Fibroblast of villous mesenchyme (primary cell): ENCODE data around the gene CCNDBP1. TPM values are rescaled to one million over a fixed set of nuclear protein-coding genes. Genes with fewer than 3 reads are reported as not detected.
"Not testable (repeated sequence)": the region's sequence is repeated elsewhere in the genome, so short reads cannot be mapped to it uniquely, and the experiment has no call there.

Experiments
- DNase-seq: peaks from one replicate; pipeline ENCODE4 v3.0.0-alpha.2; 2010; ENCODE audit warnings: low read depth
- H3K4me3 ChIP-seq: 2 replicates; pipeline ENCODE4 v1.5.1; 2011; ENCODE audit warnings: low read depth, mild to moderate bottlenecking, low read length
- total RNA-seq: library from RNA; depleted of rRNA; stranded (reverse); fragments of >200 nt; gene quantifications from 2 replicates; pipeline ENCODE4 v1.2.3, GENCODE V29; 2012
- TF ChIP-seq, protein P1 (sequence below): IDR thresholded peaks from 2 replicates; pipeline ENCODE4 v1.5.1; 2012; ENCODE audit warnings: low read depth, mild to moderate bottlenecking, low read length; ENCODE audit not compliant: insufficient read depth

Gene CCNDBP1
- total RNA-seq, 1 donor: 67.8 TPM

DNA sequence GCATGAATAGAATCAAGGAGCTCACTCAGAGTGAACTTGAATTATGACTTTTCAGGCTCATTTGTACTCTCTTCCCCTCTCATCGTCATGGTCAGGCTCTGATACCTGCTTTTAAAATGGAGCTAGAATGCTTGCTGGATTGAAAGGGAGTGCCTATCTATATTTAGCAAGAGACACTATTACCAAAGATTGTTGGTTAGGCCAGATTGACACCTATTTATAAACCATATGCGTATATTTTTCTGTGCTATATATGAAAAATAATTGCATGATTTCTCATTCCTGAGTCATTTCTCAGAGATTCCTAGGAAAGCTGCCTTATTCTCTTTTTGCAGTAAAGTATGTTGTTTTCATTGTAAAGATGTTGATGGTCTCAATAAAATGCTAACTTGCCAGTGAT, 9.6 kb downstream of the CCNDBP1 start:
- TF ChIP-seq, protein P1, sequence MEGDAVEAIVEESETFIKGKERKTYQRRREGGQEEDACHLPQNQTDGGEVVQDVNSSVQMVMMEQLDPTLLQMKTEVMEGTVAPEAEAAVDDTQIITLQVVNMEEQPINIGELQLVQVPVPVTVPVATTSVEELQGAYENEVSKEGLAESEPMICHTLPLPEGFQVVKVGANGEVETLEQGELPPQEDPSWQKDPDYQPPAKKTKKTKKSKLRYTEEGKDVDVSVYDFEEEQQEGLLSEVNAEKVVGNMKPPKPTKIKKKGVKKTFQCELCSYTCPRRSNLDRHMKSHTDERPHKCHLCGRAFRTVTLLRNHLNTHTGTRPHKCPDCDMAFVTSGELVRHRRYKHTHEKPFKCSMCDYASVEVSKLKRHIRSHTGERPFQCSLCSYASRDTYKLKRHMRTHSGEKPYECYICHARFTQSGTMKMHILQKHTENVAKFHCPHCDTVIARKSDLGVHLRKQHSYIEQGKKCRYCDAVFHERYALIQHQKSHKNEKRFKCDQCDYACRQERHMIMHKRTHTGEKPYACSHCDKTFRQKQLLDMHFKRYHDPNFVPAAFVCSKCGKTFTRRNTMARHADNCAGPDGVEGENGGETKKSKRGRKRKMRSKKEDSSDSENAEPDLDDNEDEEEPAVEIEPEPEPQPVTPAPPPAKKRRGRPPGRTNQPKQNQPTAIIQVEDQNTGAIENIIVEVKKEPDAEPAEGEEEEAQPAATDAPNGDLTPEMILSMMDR: no peak
- no peak overlapping the region for H3K4me3 ChIP-seq
- DNase-seq: no peak

DNA sequence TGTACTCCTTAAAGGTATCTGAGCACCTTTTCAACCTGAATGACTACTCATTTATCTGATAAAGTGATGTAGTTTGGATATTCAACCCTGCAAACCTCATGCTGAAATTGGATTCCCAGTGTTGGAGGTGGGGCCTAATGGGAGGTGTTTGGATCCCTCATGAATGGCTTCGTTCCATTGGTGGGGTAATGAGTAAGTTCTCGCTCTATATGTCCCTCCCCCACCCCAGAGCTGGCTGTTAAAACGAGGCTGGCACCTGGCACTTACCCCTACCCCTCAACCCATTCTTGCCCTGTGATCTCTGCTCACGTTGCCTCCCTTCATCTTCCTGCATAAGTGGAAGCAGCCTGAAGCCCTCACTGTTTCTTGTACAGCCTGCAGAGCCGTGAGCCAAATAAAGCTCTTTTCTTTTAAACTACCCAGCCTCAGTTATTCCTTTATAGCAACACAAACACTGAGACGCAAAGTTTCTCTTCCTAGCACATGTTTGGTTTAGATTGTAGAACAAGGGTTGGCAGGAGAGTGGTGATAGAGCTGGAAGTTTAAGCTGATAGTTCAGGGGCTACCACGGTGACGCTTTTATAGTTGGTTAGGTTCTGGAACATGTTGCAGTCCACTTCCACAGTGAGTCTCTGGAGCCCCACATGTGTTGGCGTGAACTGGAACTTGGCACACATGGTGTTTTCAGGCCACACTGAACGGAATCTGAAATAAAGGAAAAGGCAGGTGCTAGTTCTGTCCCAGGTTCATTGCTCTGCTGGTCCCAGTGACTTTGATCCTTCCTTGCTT, 11.8 kb downstream of the CCNDBP1 start:
- TF ChIP-seq, protein P1: no peak
- no peak overlapping the region for H3K4me3 ChIP-seq
- no peak for DNase-seq

DNA sequence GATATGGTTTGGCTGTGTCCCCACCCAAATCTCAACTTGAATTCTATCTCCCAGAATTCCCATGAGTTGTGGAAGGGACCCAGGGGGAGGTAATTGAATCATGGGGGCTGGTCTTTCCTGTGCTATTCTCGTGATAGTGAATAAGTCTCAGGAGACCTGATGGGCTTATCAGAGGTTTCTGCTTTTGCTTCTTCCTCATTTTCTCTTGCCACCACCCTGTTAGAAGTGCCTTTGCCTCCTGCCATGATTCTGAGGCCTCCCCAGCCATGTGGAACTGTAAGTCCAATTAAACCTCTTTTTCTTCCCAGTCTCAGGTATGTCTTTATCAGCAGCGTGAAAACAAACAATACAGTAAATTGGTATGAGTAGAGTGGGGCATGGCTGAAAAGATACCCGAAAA, 12.6 kb downstream of the CCNDBP1 start:
- H3K4me3 ChIP-seq, DNase-seq: not testable (repeated sequence)

DNA sequence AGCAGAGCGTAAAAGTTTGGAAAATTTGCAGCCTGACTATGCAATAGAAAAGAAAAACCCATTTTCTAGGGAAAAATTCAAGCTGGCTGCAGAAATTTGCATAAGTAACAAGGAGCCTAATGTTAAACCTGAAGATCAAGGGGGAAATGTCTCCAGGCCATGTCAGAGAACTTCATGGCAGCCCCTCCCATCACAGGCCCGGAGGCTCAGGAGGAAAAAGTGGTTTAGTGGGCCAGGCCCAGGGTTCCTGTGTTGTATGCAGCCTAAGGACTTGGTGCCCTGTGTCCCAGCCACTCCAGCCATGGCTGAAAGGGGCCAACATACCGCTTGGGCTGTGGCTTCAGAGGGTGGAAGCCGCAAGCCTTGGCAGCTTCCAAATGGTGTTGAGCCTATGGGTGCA, 13.4 kb downstream of the CCNDBP1 start:
- not testable (repeated sequence) for H3K4me3 ChIP-seq, DNase-seq

DNA sequence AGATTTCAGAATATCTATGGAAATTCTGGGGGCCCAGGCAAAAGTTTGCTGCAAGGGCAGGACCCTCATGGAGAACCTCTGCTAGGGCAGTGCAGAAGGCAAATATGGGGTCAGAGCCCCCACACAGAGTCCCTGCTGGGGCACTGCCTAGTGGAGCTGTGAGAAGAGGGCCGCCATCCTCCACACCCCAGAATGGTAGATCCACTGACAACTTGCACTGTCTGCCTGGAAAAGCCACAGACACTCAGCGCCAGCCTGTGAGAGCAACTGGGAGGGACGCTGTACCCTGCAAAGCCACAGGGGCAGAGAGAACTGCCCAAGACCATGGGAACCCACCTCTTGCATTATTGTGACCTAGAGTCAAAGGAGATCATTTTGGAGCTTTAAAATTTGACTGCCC, 13.8 kb downstream of the CCNDBP1 start:
- TF ChIP-seq, protein P1: no peak
- H3K4me3 ChIP-seq: no peak overlapping the region

DNA sequence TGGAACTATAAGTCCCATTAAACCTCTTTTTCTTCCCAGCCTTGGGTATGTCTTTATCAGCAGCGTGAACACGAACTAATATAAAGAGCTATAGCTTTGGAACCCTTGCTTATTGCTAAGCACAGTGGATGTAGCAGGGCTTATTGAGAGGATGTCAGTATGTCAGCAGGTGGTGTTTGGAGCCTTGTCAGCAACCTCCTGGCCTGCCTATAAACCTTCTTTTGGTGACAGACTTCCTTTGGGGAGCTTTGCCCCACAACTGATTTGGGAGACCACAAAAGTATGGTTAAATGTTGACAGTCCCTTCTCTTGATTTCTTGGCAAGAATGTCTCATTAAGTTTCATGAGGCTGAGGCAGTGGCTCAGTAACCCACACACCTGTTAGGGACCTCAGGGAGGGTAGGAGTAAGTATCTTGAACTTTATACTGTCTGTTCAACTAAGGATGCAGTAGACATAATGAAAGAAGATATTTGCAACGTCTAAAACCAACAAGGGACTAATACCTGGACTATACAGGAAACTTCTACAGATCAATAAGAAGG, 14.8 kb downstream of the CCNDBP1 start:
- TF ChIP-seq, protein P1: no peak
- DNase-seq: no peak
- H3K4me3 ChIP-seq: no peak overlapping the region

More for the DNA sequence above, 13.8 kb downstream of the CCNDBP1 start:
- no peak for DNase-seq

DNA sequence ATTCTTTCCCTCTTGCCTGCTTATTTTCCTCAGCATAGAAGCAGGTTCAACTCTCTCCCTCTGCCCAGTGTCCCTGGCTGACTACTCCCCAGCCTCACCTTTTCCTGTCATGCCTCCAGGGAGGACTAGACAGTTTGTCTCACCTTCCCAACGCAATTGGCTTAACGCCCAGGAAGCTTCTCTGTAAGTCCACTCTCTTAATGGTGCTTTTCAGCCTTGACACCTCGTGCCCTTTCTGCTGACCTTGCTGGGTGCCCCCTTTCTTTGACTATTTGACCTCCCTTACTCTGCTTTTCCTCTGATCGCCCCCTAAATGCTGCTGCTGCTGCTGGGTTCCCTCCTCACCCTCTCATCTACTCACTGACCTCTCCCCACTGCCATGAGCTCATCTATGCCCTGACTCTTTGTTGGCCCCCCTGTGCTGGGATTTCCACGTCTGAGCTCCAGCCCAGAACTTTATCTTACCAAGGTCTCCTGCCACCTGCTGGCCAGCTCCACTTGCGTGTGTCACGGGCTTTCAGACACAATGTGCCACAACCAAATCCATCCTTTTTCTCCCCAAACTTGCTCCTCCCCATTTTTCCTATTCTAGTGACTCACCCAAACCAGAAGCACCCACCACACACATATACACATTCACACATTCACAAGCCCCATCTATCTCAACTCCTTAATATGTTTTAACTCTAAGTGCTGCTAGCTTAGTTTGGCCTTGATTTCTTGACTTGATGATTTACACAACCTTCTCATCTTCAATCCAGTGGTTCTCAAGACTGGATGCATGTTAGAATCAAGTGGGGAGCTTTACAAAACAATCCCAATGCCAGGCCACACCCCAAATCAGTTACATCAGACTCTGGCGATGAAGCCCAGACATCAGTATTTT, 19.1 kb downstream of the CCNDBP1 start:
- no peak overlapping the region for H3K4me3 ChIP-seq
- peak; percentile 54 for DNase-seq
- TF ChIP-seq, protein P1: peak; percentile 68
